Mononuclear cell (primary cell): ENCODE measurements around the gene POLD2. TPM values are rescaled to one million over a fixed set of nuclear protein-coding genes. Genes with fewer than 3 reads are reported as not detected.

Experiments
- H3K27me3 ChIP-seq: 2 replicates; pipeline ENCODE4 v1.6.0; 2011; ENCODE audit warnings: low read length, control low read depth; ENCODE audit not compliant: insufficient read depth
- H3K4me1 ChIP-seq: 2 replicates; pipeline ENCODE4 v1.5.1; 2011; ENCODE audit warnings: mild to moderate bottlenecking, low read length, control low read depth; ENCODE audit not compliant: insufficient read depth
- H3K4me3 ChIP-seq: 2 replicates; pipeline ENCODE4 v1.5.1; 2011; ENCODE audit warnings: mild to moderate bottlenecking, low read length, moderate library complexity
- H3K9me3 ChIP-seq: 2 replicates; pipeline ENCODE4 v1.5.1; 2011; ENCODE audit warnings: low read depth, mild to moderate bottlenecking, control low read depth, low read length
- total RNA-seq: library from RNA; depleted of rRNA; stranded (reverse); fragments of >200 nt; gene quantifications from one replicate; pipeline ENCODE4 v1.2.3, GENCODE V29; 2012

Gene POLD2
- total RNA-seq, 1 donor = 14.9 TPM

DNA sequence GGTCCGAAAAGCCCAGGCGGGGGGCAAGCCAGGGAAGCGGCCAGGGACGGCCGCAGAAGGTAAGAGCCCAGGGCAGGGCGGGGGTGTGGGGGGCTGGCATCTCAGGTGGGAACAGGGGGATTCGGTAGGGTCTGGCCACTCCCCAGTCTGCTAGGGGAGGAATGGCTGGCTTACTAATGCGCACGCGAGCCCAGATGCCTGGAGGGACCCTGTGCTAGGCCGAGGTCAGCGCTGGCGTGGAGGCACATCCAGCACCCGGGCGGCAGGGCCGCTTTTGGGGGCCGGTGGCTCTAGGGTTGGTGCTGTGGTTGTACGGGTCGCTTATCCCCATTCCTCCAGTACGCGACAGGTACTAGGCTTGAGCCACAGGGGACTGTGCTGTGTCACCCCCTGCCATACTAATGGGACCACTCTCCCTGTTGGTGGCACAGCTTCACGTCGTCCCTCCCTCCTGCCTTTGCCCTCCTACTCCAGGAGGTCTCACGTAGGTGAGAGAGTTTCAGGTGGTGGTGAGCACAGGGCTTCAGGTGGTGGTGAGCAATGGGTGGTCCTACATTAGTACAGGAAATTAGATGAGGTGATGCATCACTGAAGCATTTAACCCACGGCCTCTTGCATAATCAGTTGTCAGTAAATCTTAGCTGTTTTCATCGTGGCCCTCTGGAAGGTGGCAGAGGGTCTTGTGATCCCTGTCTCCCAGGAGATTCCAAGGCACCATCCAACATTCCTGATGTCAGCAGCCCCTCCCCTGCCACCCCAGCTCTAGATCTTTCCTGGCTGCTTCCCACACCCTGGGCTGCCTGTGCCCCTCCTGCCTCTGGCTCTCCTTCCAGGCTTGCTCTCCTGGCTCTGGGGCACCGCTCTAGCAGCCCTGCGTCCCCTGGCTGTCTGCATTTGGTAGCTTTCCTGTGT is 18.2 kb downstream of the POLD2 start:
- Histone ChIP-seq H3K4me1 (peaks cover 6% of the 10 kb centered on the region), H3K9me3 (no peaks in the 10 kb centered on the region), H3K4me3 (peak overlapping the region; percentile 22), H3K27me3 (peaks cover 6% of the 10 kb centered on the region)

DNA sequence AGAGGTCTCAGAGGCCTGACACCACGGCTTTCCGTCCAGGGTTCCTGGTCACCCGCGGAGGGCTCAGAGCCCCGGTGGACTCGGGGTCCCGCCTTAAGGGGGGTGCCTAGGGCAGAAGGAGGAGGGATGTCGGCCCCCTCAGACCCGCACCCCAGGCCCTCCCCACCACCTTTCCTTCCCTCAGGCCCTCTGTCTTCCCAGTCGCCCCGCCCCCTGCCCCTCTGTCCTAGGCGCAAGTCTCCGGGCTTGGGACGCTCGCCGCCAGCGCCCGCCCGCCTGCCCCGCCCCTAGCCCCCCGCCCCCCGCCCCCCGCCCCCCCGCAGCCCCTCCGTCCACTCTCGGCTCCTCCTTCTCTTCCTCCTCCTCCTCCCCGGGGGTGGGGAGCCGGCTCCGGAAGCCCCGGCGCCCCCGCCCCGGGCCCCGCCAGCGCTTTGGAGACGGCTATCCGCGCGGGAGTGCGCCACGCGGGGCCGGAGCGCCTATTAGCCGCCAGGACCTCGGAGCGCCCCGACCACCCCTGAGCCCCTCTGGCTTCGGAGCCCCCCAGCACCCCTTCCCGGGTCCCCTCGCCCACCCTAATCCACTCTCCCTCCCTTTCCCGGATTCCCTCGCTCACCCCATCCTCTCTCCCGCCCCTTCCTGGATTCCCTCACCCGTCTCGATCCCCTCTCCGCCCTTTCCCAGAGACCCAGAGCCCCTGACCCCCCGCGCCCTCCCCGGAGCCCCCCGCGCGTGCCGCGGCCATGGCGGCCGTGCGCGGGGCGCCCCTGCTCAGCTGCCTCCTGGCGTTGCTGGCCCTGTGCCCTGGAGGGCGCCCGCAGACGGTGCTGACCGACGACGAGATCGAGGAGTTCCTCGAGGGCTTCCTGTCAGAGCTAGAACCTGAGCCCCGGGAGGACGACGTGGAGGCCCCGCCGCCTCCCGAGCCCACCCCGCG is 19.2 kb downstream of the POLD2 start, which contains the start of gene AEBP1:
Gene AEBP1, plus strand, starts transcription at position 423 of the 937 bp plus-strand sequence. Its CDS starts 321 bp downstream, at position 744.
- Histone ChIP-seq H3K9me3 (no peaks in the 10 kb centered on the region), H3K4me3 (peak within 1 kb of the TSS; percentile 22), H3K4me1 (peaks cover 6% of the 10 kb centered on the region), H3K27me3 (peaks cover 6% of the 10 kb centered on the region)

DNA sequence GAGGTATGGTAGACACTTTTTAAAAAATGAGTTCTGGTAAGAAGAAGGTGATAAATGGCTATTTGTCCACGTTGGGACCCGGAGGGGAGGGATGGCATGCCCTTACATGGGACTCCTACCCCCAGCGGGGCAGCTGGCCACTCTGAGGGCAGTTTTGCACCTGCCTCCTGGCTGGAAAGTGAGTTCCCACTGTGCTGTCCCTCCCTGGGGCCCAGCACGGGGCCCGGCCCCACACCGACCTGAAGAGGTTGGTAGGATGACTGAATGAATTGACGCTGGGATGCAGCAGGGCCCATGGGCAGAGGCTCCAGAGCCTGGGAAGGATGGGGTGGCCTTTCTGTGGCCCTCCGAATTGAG is 19.8 kb downstream of the POLD2 start:
- Histone ChIP-seq H3K4me3 (no peak overlapping the region), H3K4me1 (peaks cover 6% of the 10 kb centered on the region), H3K9me3 (no peaks in the 10 kb centered on the region), H3K27me3 (peaks cover 6% of the 10 kb centered on the region)

DNA sequence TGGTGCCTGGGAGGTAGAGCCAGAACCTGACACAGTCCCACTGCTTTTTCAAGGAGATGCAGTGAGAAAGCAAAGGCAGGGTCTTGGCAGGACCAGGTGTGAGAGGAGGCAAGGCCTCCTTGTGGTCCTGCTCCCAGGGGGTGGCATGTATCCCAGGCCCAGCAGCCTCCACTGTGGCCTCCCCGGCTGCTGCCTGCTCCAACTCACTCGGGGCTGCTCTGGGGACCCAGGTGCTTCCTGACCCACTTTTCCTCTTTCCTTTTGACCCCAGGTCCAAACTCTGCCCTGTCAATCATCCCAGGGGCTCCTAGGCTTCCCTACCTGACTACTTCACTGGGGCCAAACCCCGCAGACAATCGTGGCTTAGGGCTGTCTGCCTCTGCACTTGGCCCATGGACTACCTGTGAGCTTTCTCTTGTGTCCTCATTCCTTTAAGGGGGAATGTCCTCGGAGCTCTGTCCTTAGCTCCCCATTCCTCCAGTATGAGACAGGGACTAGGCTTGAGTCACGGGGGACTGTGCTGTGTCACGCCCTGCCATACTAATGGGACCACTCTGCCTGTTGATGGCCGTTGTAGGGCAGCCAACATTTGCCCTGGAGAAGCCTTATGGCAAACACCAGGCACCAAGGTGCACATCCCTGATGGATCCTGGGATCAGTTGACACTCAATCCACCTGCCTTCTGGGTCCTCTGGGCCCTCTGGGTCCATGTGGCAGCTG is 20.3 kb downstream of the POLD2 start:
- peaks cover 6% of the 10 kb centered on the region for H3K4me1 ChIP-seq
- peaks cover 6% of the 10 kb centered on the region for H3K27me3 ChIP-seq
- H3K9me3 ChIP-seq = no peaks in the 10 kb centered on the region
- H3K4me3 ChIP-seq = no peak overlapping the region

DNA sequence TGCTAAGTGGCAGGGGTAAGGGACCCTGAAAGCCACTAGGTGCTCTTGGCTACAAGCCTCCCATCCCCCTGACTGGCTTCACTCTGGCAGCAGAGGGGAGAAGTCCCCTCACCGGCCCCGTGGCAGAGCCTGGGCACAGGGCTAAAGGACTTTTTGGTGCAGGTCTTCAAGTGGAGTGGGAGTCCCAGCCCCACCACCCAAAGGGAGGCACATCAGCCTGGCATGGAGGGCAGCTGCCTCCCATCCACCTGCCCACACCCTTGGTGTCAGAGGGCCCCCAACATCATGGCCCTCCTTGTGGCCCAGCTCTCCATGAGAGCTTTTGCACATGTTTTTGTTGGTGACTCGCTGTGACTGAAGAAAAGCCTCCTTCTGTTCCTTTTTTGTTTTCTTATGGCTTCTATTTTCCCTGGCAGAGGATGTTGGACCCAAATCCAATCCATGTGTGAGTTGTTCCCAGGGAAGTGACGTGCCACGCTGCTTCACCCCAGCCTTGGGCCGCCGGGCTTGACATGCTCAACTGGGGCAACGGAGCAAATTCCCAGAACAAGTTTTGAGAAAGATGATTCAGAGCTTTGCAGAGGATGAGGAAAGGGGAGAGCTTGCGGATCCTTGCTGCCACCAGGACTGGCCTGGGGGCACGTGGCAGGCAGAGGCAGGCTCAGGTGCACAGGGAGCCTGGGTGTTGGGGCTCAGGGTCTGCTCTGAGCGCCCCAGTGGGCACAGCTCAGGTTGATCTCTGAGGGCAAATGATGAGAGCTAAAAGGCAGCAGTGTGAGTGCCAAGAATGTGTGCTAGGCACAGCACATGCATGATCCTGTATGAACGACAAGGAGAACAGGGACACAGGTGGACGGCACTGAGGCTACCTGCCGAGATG is 21.1 kb downstream of the POLD2 start:
- Histone ChIP-seq H3K4me3 (no peak overlapping the region), H3K4me1 (peaks cover 12% of the 10 kb centered on the region), H3K9me3 (no peaks in the 10 kb centered on the region), H3K27me3 (peaks cover 6% of the 10 kb centered on the region)

DNA sequence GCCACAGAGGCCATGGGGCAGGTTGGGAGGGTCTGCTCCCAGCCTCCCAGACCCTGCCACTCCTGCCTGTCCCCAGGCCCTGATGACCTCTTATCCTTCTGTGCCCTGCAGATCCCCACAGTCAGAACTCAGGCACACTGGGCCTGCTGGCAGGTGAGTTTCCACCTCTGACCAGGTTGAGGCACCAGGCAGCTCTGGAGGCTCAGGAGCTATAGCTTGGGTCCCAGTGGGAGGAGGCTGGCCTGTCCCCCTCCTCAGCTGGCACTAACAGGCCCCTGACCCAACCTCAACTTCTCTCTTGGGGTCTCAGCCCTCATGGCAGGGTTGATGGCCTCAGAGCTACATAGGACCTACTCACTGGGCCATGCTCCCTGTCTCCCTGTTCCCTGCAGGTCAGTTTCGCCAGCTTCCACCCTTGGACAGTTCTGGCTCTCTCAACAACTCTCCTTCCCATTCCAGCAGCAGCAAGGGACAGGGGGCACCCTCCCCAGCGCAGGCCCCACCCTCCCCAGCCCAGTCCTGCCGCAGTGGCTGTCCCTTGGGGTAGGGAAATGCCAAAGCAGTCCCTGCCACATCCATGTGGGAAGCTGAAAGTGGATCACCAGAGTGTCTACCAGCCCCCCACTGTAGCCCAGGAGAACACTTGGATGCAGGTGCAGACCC is 21.9 kb downstream of the POLD2 start:
- Histone ChIP-seq H3K4me3 (no peak overlapping the region), H3K27me3 (peaks cover 6% of the 10 kb centered on the region), H3K9me3 (no peaks in the 10 kb centered on the region), H3K4me1 (peaks cover 12% of the 10 kb centered on the region)

DNA sequence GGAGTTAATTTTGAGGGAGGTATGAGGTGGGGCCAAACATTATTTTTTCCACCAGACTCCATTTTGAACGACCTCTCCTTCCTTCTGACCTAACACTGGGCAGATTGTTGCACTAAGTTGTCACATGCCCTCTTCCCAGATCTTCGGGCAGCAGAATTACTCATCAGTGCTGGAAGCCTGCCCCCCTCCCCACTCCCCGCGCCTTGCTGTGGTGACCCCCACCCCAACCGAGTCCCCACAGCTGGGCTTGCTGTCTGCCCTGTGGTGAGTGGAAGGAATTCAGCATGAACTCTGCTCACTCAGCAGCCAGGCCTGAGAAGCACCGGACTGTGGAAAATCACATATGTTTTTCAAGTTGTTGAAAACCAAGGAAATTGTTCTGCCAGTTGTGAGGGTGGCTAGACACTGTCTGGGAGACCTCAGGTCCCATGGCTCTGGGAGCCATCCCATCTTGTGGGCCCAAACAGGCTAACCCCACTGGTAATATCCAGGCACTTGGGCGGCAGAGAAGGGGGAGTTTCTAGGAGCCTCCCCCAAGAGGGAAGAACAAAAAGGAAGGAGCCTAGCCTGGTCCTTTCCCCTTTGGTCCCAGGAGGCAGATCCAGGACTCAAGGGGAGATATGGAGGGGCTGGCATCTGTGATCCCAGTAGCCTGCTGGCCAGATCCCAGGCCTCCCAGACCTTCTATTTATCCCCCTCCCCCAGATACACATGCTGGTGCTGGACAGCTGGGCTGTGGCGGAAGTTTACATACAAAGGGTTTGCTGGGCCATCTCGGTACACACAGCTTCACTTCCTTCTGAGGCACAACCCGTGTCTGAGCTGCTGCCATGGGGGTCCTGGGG is 22.7 kb downstream of the POLD2 start:
- Histone ChIP-seq H3K9me3 (no peaks in the 10 kb centered on the region), H3K4me3 (no peak overlapping the region), H3K4me1 (peaks cover 12% of the 10 kb centered on the region), H3K27me3 (peaks cover 6% of the 10 kb centered on the region)

DNA sequence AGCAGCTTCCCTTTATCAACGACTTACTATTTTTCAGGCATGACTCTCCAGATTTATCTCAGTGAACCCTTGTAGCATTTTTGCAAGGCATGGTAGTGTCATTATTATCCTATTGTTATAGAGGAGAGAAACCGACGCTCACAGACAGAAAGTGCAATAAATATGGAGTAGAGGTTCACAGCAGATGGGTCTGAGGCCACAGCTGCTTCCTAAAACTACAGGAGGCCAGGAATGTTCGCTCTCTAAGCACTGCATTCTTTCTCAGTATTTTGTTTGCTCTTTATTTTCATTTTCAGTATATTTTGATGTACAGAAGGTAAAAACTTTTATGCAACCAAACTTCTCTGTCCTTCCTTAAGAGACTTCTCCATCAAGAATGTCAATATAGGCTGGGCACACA is 23.7 kb downstream of the POLD2 start:
- Histone ChIP-seq H3K4me3 (no peak overlapping the region), H3K27me3 (peaks cover 6% of the 10 kb centered on the region), H3K9me3 (no peaks in the 10 kb centered on the region), H3K4me1 (peaks cover 12% of the 10 kb centered on the region)

DNA sequence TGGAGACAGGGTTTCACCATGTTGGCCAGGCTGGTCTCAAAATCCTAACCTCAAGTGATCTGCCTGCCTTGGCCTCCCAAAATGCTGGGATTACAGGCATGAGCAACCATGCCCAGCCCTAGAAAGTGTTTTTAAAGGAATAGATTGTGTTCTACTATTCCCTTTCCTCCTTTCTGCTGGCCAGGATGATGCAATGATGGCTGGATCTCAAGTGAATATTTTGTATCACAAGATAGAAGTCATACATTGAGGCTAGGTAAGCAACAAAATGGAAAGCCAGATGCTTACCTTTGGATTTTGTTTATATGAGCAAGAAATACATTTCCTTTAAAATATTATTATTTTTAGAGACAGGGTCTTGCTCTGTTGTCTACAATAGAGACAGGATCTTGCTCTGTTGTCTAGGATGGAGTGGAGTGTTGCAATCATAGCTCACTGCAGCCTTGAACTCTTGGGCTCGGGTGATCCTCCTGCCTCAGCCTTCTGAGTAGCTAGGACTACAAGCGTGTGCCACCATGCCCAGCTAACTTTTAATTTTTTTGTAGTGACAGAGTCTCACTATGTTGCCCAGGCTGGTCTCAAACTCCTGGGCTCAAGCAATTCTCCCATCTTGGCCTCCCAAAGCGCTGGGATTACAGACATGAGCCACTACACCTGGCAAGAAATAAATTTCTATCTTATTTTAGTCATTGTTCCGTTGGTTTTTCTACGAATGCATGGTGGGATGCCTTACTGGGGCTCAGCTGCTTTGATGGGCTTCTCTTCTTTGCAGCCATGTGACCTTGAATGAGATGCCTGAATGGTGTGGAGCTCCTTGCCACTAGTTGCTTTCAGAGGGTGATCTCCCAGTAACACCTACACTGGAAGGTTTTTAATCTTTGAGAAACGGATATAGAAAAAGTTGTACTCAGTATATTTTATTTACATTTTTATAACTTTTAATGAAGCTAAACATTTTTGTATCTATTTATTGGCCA is 25.0 kb downstream of the POLD2 start:
- Histone ChIP-seq H3K9me3 (no peaks in the 10 kb centered on the region), H3K4me1 (peaks cover 12% of the 10 kb centered on the region), H3K4me3 (no peak overlapping the region), H3K27me3 (peaks cover 3% of the 10 kb centered on the region)

DNA sequence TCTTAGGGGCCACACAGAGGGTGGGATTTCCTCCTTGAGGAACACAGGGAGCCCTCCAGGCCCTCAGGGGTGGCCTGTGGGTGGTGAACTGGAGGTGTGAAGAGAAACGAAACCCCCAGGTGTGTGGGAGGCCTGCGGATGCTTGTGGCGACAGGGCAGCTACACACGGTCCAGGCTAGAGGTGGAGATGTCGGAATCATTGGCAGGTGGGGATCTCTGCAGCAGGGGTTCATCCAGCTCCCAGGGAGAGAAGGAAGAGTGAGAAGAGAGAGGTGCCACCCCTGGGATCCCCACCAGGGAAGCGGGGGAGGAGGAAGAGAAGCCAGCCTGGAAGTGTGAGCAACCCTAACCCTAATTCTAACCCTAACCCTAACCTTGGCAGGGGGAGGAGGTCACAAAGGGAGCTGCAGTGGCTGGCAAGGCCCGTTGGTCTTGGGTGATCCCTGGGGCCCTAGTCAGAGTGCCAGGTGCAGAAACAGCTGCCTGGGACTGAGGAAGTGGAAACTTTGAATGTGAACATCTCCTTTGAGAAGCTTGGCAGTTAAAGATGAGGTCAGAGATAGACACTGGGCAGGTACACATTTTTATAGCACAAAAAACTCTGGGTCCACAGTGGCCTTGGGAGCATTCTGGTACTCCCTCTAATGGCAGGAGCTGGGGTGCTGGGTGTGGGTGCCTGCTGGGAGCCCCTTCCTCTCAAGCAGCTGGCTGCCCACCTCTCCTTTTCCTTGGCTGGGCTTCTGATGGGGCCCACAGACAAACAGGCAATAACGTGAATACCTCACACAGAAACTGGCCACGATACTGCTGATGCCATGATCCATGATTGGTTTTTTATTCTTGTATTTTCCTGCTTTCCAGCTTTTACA is 26.1 kb downstream of the POLD2 start:
- Histone ChIP-seq H3K27me3 (no peaks in the 10 kb centered on the region), H3K4me1 (peaks cover 12% of the 10 kb centered on the region), H3K9me3 (no peaks in the 10 kb centered on the region), H3K4me3 (no peak overlapping the region)

DNA sequence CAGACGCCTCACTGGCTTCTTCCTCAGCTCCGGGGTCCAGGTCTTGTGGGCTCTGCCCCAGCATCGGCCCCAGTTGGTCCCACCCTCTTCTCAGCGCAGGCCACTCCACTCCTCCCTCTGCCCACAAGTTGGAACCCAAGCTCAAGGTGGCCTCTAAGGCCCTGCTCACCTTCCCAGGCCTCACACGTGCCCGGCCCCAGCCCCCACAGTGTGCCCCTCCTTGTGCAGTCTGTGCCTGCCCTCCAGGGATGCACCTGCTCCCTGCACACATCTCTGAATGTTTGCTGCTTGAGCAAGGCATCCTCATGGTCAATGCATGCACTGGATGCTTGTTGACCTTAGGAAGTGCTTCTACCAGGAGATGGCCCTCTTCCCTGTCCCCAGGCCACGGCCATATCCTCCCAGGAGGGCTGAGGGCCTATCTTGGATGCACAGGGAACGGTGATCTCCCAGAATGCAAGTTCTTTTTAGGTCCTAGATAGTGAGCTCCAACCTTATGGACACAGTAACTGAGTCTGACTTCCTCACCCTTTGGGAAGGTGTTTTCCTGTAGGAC is 26.9 kb downstream of the POLD2 start:
- Histone ChIP-seq H3K4me3 (no peak overlapping the region), H3K27me3 (no peaks in the 10 kb centered on the region), H3K4me1 (peaks cover 12% of the 10 kb centered on the region), H3K9me3 (no peaks in the 10 kb centered on the region)
